GM13977 (cell line): ENCODE data around the gene PRAMEF6.
"Not testable (repeated sequence)": the region's sequence is repeated elsewhere in the genome, so short reads cannot be mapped to it uniquely, and the experiment has no call there.

ENCODE experiments used
- DNase-seq: peaks from one replicate; pipeline ENCODE4 v3.0.0; 2012; ENCODE audit warnings: low spot score
- in situ Hi-C: fragments of 300-500 bp; cut with MboI; formaldehyde crosslinking; loops from one replicate; pipeline ENCODE4 v1.12.0; 2022; ENCODE audit warnings: low sequenced_read_pairs, low pct_unique_long_range_greater_than_20kb, mixed read lengths, inconsistent platforms; ENCODE audit not compliant: unreplicated experiment

Gene PRAMEF6

DNA sequence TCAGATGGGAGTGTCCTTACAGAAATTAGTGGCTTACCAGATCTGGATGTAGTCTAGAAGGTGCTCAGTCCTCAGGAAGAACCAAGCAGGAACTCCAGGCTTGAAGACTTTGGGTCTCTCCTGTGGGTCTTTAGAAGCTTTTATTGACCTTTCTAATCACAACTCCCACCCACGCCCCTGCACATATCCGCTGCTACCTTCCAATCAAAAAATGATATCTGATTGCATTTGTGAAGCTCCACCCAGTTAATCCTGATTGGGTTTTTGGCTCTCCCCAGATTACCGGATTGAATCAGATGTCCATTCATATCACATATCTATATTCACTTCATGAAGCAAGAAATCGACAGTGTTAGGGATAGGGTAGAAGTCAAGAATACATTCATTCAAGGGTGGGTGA lies at the start of gene PRAMEF6:
Gene PRAMEF6, minus strand, starts transcription at position 101 of the 400 bp plus-strand sequence. CDS start 5,062 bp downstream, outside the sequence.
- DNase-seq, in situ Hi-C loops: not testable (repeated sequence)

DNA sequence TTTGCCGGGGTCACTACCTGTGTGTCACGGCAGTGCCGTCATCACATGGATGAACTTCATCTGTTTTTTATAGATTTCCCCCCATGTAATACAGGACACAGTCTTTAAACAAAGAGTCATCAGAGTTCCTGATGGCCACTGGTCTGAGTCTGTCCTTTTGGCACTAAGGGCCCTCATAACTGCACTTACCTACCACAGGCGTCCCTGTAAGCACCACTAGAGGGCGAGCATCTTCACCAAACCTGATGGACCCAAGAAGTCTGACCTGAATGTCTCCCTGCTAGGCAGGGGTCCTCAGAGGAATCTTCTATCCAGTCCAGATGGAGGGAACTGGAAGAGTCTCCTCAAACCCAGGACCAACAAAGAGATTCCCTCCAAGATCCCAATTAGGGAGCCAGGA lies 23.0 kb downstream of the PRAMEF6 start:
- in situ Hi-C loops: not testable (repeated sequence)

DNA sequence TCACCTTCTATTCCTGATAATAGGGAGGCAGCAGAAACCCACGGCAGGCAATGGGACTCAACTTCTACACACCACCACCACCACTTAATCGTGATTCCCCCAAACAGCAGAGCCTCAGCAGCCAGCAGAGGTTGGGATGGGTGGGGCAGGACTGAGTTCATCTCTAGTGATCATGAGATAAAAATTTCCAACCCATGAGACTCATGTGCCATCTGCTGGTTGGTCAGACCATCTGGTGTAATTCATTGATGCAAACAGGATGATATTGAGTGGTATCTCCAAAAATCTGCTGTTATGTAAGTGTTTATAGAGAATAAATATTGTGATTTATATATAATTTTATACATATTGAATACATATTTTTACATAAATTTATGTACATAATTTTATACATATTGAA lies 25.6 kb downstream of the PRAMEF6 start:
- DNase-seq, in situ Hi-C loops: not testable (repeated sequence)

More for the DNA sequence above, 23.0 kb downstream of the PRAMEF6 start:
- not testable (repeated sequence) for DNase-seq

DNA sequence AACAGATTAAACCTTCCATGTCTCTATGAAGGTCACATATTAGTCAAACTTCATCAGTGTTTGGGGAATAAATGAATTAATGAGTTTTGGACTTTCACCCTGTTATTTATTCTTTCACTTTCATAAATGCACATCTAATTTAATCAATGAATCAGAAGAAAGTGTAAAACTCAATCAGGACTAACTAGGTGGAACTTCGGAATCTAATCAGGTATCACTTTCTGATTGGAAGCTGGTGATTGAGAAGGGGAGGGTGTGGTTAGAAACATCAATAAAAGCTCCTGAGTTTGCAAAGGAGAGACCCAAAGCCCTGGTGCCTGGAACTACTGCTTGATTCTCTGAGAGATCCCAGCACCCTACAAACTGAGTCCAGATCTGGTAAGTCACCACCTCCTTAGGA lies 31.1 kb downstream of the PRAMEF6 start, which contains the start of gene PRAMEF7:
Gene PRAMEF7, plus strand, starts transcription at position 301 of the 400 bp plus-strand sequence. CDS start 1,083 bp downstream, outside the sequence.
- in situ Hi-C loops: not testable (repeated sequence)

DNA sequence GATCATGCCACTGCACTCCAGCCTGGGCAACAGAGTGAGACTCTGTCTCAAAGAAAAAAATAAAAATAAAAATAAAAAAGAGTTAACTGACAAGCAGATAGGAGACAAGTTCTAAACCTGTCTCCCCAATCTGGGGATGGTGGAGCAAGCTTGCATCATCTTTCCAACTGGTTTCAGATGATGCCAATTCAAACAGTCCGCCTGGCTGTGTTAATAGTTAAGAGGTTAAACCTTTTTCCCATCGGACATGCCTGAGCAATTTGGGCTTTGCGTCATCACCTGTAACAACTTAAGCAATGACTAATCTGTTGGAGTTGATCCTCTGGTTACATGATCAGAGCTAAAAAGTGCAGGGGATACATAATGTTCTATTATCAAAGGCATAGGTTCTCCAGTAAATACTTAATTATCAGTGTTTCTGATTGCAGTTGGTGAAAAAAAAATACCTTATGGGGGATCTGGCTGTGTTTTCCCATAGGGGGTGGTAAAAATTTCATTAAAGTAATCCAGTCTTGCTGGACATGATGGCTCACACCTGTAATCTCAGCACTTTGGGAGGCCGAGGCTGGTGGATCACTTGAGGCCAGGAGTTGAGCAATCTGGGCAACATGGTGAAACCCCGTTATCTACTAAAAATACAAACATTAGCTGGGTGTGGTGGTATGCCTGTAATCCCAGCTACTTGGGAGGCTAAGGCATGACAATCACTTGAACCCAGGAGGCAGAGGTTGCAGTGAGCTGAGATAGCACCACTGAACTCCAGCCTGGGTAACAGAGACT lies 43.4 kb downstream of the PRAMEF6 start:
- in situ Hi-C loops, DNase-seq: not testable (repeated sequence)

More for the DNA sequence above, 31.1 kb downstream of the PRAMEF6 start, which contains the start of gene PRAMEF7:
- DNase-seq: not testable (repeated sequence)

DNA sequence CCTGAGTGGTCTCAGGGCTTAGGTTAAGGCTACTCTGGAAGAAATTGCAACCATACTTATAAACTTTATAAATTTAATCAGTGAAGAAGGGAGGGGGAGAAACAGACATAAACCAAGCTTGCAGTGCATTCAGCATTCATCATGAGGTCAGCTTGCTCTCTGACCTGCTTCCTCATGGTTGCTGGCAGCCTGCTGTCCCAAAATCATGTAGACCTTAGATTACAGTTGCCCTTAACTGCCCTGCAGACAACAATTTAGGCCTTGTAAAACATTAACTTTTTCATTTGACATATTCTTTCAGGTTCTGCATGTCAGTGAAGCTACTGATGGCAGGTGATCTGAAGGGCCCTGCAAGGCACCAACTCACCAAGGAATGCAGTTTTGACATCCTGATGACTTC lies 48.2 kb downstream of the PRAMEF6 start:
- in situ Hi-C loops: not testable (repeated sequence)

DNA sequence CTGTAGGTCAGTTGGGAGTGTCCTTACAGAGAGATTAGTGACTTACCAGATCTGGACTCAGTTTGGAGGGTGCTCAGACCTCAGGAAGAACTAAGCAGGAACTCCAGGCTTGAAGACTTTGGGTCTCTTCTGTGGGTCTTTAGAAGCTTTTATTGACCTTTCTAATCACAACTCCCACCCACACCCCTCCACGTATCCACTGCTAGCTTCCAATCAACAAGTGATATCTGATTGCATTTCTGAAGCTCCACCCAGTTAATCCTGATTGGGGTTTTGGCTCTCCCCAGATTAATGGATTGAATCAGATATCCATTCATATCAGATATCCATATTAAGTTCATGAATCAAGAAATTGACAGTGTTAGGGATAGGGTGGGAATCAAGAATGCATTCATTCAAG lies 49.2 kb downstream of the PRAMEF6 start, which contains the start of gene PRAMEF10:
Gene PRAMEF10, minus strand, starts transcription at position 101 of the 400 bp plus-strand sequence. CDS start 2,423 bp downstream, outside the sequence.
- in situ Hi-C loops, DNase-seq: not testable (repeated sequence)

More for the DNA sequence above, 48.2 kb downstream of the PRAMEF6 start:
- DNase-seq: not testable (repeated sequence)
